BJ (cell line): ENCODE data around the gene BRINP2. TPM values are rescaled to one million over a fixed set of nuclear protein-coding genes. Genes with fewer than 3 reads are reported as not detected.

Experiments used
- CTCF ChIA-PET: fragments of 350-600 bp; formaldehyde crosslinking; extraction: SDS; loops from one replicate; lab custom pipeline; 2021; ENCODE audit warnings: antibody characterized with exemption, inconsistent platforms; lab: Yijun Ruan, JAX
- POLR2A ChIA-PET: fragments of 300-600 bp; sonication (Branson Sonifier 250); formaldehyde crosslinking; extraction: SDS; loops from one replicate; lab custom pipeline; 2021; ENCODE audit warnings: antibody characterized with exemption; lab: Charles Lee
- DNase-seq: peaks from one replicate; pipeline ENCODE4 v3.0.0-alpha.2; 2011; ENCODE audit warnings: low read depth
- H3K27me3 ChIP-seq: 2 replicates; pipeline ENCODE4 v1.6.0; 2011; ENCODE audit warnings: low read length; ENCODE audit not compliant: control insufficient read depth, insufficient read depth
- H3K36me3 ChIP-seq: 2 replicates; pipeline ENCODE4 v1.5.1; 2011; ENCODE audit warnings: low read length; ENCODE audit not compliant: control insufficient read depth, insufficient read depth
- H3K4me3 ChIP-seq: 2 replicates; pipeline ENCODE4 v1.5.1; 2011; ENCODE audit warnings: low read depth, mild to moderate bottlenecking, control low read depth, low read length
- polyA minus RNA-seq: library from RNA; depleted of rRNA, polyadenylated mRNA; stranded (reverse); fragments of >200 nt; gene quantifications from 2 replicates; pipeline ENCODE4 v1.2.3, GENCODE V29; 2011; rRNA and poly(A)+ RNA removed
- polyA plus RNA-seq: library from polyadenylated mRNA; depleted of rRNA; stranded (reverse); fragments of >200 nt; gene quantifications from 2 replicates; pipeline ENCODE4 v1.2.3, GENCODE V29; 2011; rRNA removed
- TF ChIP-seq, protein P1 (sequence below): IDR thresholded peaks from 2 replicates; pipeline ENCODE4 v1.5.1; 2011; ENCODE audit warnings: low read depth, mild to moderate bottlenecking, control low read depth, inconsistent platforms, low read length, moderate library complexity; ENCODE audit not compliant: insufficient read depth

BRINP2 gene, protein sequence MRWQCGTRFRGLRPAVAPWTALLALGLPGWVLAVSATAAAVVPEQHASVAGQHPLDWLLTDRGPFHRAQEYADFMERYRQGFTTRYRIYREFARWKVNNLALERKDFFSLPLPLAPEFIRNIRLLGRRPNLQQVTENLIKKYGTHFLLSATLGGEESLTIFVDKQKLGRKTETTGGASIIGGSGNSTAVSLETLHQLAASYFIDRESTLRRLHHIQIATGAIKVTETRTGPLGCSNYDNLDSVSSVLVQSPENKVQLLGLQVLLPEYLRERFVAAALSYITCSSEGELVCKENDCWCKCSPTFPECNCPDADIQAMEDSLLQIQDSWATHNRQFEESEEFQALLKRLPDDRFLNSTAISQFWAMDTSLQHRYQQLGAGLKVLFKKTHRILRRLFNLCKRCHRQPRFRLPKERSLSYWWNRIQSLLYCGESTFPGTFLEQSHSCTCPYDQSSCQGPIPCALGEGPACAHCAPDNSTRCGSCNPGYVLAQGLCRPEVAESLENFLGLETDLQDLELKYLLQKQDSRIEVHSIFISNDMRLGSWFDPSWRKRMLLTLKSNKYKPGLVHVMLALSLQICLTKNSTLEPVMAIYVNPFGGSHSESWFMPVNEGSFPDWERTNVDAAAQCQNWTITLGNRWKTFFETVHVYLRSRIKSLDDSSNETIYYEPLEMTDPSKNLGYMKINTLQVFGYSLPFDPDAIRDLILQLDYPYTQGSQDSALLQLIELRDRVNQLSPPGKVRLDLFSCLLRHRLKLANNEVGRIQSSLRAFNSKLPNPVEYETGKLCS
- polyA plus RNA-seq (0.02 TPM in 1 of 2 replicates, not detected in the other), polyA minus RNA-seq (0.09 TPM in 1 of 2 replicates, not detected in the other)

DNA sequence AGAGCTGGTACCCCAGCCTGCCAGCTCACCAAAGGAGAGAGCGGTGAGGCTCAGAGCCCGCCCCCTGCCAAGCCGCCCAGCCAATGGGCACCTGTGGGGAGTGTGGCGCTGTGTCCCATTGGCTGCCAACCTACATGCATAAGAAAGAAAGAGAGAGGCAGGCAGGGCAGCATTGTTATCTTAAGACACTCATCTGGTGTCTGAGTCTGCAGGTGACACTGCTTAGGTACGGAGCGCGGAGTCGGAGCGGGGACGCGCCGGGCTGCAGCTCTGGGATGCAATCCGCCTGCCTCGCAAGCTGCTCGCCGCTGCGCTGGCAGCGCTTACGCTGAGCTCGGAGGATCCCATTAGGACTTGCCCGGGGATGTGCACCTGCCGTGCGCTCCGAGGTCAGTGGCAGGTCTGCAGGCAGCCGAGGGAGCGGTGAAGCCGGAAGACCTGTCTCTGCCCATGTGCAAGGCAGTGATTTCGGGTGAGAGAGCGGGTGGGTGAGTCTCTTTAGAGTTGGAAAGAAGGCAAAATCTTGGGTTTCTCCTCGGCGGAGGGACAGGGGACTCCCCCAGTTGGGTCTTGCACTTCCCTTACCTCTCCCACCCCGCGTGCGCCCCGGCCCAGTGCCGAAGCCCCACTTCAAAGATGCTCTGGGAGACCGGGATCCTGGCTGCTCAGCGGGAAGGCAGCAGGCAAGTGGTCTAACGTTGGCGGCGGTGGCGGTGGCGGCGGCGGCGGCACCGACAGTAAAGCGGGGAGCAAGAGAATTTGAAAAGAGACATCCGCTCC lies at the start of gene BRINP2:
Gene BRINP2 (plus strand): TSS at position 203 of the 780 bp plus-strand sequence. CDS start 58,919 bp downstream, outside the sequence.
- H3K27me3 ChIP-seq = peaks cover 31% of the 10 kb centered on the region
- peak within 1 kb of the TSS; percentile 36 for H3K4me3 ChIP-seq
- ChIA-PET CTCF (interaction anchor here (0.7 to 3.9 kb wide), 4 partner anchors 10 to 240 kb away, joined by 3 to 25 read pairs (median 5); no protein-coding TSS in a partner anchor), POLR2A (no interaction called here)
- TF ChIP-seq, protein P1, sequence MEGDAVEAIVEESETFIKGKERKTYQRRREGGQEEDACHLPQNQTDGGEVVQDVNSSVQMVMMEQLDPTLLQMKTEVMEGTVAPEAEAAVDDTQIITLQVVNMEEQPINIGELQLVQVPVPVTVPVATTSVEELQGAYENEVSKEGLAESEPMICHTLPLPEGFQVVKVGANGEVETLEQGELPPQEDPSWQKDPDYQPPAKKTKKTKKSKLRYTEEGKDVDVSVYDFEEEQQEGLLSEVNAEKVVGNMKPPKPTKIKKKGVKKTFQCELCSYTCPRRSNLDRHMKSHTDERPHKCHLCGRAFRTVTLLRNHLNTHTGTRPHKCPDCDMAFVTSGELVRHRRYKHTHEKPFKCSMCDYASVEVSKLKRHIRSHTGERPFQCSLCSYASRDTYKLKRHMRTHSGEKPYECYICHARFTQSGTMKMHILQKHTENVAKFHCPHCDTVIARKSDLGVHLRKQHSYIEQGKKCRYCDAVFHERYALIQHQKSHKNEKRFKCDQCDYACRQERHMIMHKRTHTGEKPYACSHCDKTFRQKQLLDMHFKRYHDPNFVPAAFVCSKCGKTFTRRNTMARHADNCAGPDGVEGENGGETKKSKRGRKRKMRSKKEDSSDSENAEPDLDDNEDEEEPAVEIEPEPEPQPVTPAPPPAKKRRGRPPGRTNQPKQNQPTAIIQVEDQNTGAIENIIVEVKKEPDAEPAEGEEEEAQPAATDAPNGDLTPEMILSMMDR = no peak
- DNase-seq = no peak
- H3K36me3 ChIP-seq = no peaks in the 10 kb centered on the region

DNA sequence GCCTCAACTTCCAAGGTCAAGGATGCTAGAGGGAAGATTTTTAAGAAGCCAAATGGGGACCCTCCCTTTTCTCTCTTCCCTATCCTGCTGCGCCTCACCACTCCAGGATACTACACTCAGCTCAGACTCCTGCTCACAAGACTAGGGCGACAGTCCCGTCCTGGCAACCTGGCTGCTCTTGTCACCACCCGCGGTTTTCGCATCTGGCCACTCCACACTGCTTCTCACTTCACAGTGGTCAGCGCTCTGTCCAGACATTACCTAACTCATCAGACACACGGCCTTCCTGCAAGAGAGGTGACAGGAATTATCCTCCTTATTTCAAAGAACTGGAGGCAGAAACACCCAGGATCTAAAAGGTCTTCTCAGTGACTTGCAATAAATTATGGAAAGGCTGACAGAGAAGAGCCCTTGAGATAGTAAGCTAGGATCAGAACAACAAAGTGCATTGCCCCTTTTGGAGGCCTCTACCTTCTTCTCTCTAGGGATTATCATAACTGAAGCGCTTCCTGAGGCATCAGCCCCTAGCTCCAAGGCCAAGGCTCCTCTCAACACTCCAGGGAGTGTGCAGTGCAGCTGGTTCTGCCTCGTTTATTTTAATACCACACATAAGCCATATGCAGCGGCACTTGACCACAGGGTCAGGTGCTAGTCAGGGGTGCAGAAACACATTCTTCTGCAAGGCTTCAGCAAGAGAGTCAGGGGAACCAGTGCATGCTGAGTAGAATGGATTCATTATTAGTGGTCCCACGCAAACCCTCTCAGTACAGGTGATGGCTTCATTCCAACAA lies 48.1 kb upstream of the BRINP2 start:
- ChIA-PET POLR2A (no interaction called here), CTCF (no interaction called here)
- TF ChIP-seq, protein P1 = no peak
- no peak for DNase-seq
- H3K36me3 ChIP-seq = no peaks in the 10 kb centered on the region
- no peak overlapping the region for H3K4me3 ChIP-seq
- no peaks in the 10 kb centered on the region; the same call in 1 of the 2 replicates for H3K27me3 ChIP-seq

DNA sequence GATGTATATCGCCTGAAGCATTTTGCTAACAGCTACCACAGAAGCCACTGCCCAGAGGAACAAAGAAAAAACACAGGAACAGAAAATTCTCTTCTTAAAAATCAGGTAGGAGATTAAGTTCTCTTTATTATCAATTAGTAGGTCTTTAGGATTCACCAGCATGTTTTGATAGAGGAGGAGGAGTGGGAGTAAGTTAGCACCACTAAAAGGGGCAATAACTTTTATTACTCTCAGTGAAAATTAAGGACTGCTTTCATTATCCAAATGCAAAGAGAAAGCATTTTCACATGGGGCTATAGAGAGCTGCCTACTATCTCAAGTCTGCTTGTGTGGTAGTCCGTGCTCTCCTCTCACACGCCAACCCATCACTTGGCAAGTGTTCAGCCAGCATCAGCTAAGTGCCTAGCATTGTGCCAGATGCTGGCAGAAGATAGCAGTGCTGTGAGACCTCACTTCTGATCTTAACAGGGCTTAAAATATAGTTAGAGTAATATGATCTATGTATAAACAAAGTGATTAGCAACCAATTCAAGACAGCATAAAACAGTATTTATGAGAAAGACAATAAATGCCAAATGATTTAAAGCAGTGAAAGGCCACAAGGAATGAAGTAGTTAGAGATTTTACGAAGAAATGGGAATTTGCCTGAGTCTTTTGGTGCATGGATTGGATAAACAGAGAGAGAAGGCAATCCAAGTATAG lies 46.0 kb upstream of the BRINP2 start:
- ChIA-PET POLR2A (no interaction called here), CTCF (interaction anchor here (0.6 kb wide), 1 partner anchor 127 kb away, joined by 3 read pairs; no protein-coding TSS in a partner anchor)
- Histone ChIP-seq H3K27me3 (no peaks in the 10 kb centered on the region; the same call in 1 of the 2 replicates), H3K36me3 (no peaks in the 10 kb centered on the region), H3K4me3 (no peak overlapping the region)
- TF ChIP-seq, protein P1 = no peak
- peak; percentile 7 for DNase-seq

DNA sequence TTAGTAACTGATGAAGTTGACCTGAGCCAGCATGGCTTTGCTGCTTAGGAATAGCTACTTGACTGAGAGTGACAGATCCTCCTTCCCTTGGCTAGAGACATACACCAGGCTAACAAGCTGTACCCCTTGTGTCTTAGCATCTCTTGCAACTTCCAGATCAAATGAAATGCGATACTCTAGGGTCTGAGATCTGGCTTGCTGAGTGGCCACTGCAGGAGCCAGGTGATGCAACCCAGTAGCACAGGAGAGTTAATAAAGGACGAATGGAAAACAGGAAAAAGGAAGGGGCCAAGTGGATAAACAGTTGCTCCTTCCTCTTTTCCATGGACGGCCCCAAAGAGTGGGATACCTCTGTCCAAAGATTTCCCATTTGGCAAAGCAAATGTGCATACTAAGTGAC lies 44.5 kb upstream of the BRINP2 start:
- H3K4me3 ChIP-seq = no peak overlapping the region
- CTCF ChIA-PET = no interaction called here
- no peaks in the 10 kb centered on the region for H3K36me3 ChIP-seq
- DNase-seq = no peak
- H3K27me3 ChIP-seq = no peaks in the 10 kb centered on the region
- POLR2A ChIA-PET = no interaction called here
- TF ChIP-seq, protein P1 = no peak
